ENCODE data around the gene ACACB. TPM values are rescaled to one million over a fixed set of nuclear protein-coding genes. Genes with fewer than 3 reads are reported as not detected.

The ACACB gene
- total and polyA plus RNA-seq, 8 donors, result 12.5 to 21.3 (median 15.8) TPM

- Histone ChIP-seq H3K27ac (no peak overlapping the region), H3K27me3 (no peaks in the 10 kb centered on the region), H3K4me3 (no peak overlapping the region), H3K36me3 (peaks cover 0 to 84% of the 10 kb centered on the region in 2 donors), H3K9me3 (no peaks in the 10 kb centered on the region), H3K4me1 (no peaks in the 10 kb centered on the region)
- DNase-seq, result no peak
- TF ChIP-seq CTCF (IDR thresholded peaks at IDR 0.05), result no peak
- intact Hi-C loops (cut with DNase I), result no loop called here
- no peak for ATAC-seq
Measured at GRCh38 chr12:109084425-109084824, 32.0 kb upstream of the ACACB start.

GRCh38 chr12:109085590-109085989 is 30.8 kb upstream of the ACACB start:
- Histone ChIP-seq H3K9me3 (no peaks in the 10 kb centered on the region), H3K4me1 (no peaks in the 10 kb centered on the region), H3K36me3 (peaks cover 0 to 91% of the 10 kb centered on the region in 2 donors), H3K27me3 (no peaks in the 10 kb centered on the region), H3K4me3 (no peak overlapping the region), H3K27ac (no peak overlapping the region)
- TF ChIP-seq CTCF (IDR thresholded peaks at IDR 0.05), result no peak
- ATAC-seq (no peak), DNase-seq (no peak)
- intact Hi-C loops (cut with DNase I), result no loop called here

GRCh38 chr12:109087250-109087649 is 29.1 kb upstream of the ACACB start:
- Histone ChIP-seq H3K4me1 (peaks cover under 1 to 10% of the 10 kb centered on the region in 2 donors), H3K27ac (no peak overlapping the region), H3K36me3 (peaks cover 0 to 77% of the 10 kb centered on the region in 2 donors), H3K4me3 (no peak overlapping the region), H3K27me3 (no peaks in the 10 kb centered on the region), H3K9me3 (no peaks in the 10 kb centered on the region)
- TF ChIP-seq CTCF (IDR thresholded peaks at IDR 0.05), result no peak
- ATAC-seq (no peak), DNase-seq (no peak)
- intact Hi-C loops (cut with DNase I), result no loop called here

GRCh38 chr12:109088818-109089217 is 27.6 kb upstream of the ACACB start:
- Histone ChIP-seq H3K4me3 (no peak overlapping the region), H3K4me1 (peaks cover 8 to 23% of the 10 kb centered on the region in 2 donors), H3K36me3 (peaks cover 0 to 61% of the 10 kb centered on the region in 2 donors), H3K9me3 (no peaks in the 10 kb centered on the region), H3K27ac (no peak overlapping the region), H3K27me3 (no peaks in the 10 kb centered on the region)
- DNase-seq (no peak), ATAC-seq (no peak)
- no peak for TF ChIP-seq CTCF (IDR thresholded peaks at IDR 0.05)
- intact Hi-C loops (cut with DNase I), result no loop called here

GRCh38 chr12:109089683-109090082 is 26.7 kb upstream of the ACACB start:
- Histone ChIP-seq H3K27me3 (no peaks in the 10 kb centered on the region), H3K4me3 (no peak overlapping the region), H3K27ac (no peak overlapping the region), H3K36me3 (peaks cover 0 to 57% of the 10 kb centered on the region in 2 donors), H3K9me3 (no peaks in the 10 kb centered on the region), H3K4me1 (peaks cover 8 to 23% of the 10 kb centered on the region in 2 donors)
- ATAC-seq (no peak), DNase-seq (no peak)
- TF ChIP-seq CTCF (IDR thresholded peaks at IDR 0.05), result no peak
- intact Hi-C loops (cut with DNase I), result no loop called here
